GM18526 (cell line): ENCODE results near the gene CCDC197.

Experiments used
- POLR2A ChIP-seq: IDR thresholded peaks from 3 replicates; pipeline ENCODE4 v1.6.1; 2011; ENCODE audit not compliant: insufficient read length; ENCODE audit errors: extremely low read depth

CCDC197 gene

DNA sequence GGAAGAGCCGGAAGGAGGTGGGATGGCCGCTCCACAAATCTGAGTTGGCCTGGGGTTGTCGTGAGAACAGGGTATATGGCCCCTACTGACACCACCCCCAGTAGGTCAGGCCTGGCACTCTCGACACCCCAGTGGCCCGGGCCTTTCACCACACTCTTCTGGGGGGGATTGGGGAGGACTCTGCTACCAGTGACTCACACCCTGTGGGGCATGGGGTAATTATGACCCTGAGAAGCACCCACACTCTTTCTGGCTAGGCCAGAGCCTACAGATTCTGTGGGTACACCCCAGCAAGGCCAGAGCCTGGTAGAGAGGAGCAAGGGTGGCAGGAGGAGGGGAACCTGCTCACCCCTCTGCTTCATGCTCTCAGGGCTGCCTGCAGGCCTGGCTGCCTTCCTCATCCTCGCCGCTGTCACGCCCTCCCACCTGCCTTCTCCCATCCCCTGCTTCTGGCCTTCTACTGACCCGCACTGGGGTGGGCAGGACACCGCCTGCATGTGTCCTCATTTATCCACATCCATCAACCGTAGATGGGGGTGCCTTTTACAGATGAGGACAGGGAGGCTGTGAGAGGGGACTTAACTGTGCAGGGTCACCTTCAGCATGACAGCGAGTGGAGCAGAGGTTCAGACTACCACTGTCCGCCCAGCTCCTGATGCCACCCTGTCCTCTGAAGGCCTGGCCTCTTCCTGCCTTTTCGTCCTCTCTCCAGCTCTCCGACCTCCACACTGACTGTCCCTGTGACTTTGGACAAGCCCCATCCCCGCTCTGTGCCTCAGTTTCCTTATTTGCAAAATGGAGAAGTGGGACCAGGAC, 39.1 kb upstream of the CCDC197 start:
- no peak for TF ChIP-seq POLR2A

DNA sequence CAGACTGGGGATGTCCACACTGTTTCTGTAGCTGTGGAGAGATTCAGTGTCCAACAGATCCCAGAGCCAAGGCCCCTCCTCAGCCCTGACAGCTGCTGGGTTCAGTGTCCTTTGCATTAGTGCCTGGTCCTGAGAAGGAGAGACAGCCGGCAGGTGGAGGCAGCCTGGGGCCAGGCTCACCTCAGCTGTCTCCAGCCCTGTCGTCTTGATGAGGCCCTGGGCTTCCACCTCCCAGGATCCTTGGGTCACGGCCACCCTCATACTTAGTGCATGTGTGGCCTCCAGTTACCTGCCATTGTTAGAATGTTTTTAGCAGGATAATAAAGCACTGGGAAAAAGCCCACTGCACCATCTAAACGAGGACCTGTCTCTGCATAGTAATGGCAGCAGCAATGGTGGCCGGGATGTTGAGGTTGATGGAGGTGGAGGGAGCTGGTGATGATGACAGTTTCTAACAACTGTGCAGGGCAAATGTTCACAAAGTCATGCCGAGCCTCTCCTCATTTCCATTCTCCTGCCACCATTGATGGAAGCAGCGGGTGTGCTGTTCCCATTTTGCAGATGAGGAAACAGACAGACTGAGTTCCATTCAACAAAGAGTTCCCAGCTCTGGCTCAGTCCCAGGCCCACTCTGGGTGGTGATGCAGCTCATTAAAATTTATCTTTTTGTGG, 38.4 kb upstream of the CCDC197 start:
- no peak for TF ChIP-seq POLR2A

DNA sequence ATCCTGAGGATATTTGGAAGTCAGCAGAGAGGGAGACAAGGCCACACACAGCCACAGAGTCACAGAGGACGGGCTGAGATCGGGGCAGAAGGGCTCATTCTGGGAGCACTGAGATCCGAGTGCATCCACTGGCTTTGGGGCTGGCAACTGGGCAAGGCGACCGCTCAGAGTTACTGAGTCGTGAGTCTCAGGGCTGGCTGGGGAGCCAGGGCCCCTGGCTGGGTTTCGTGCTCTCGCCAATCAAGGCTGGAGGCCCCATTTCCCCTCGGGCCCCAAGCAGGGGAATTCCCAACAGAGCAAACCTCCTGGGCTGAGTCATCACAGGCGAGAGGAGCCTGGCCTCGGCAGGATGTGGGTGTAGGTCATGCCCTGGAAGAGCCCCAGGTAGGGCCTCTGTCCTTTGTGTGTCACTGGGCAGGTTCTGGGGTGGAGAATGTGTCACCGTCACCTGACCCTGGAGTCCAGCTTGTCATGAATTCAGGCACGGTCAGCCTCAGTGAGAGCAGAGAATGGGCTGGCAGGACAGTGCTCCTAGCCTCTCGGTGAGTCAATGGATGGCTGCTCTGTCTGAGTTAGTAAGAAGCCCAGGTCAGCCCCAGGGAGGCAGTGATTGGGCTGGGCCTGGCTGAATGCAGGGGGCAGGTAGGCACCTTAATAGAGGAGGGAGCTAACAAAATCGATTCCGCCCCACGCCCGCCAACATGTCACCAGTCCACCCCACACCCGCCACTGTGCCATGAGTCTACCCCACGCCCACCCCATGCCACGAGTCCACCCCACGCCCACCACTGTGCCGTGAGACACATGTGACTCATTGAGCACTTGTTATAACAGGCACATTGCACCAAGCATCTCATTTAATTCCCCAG, 37.6 kb upstream of the CCDC197 start:
- TF ChIP-seq POLR2A, result peak; percentile 40

DNA sequence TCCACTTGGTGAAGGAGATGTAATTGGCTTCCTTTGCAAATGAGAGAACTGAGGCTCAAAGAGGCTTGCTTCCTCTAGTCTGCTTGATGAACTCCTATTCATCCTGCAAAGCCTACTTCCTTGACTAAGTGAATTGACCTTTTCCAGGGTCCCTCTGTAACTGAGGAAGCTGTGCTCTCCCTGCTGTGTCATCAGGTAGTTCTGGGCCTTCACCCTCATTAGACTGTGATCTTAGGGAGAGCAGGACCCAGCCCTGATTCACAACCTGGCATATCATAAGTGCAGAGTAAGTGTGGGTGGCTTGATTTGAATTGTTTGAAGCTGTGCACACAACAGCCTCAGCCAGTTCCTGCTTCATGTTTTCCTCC, 37.0 kb upstream of the CCDC197 start:
- TF ChIP-seq POLR2A, result no peak

DNA sequence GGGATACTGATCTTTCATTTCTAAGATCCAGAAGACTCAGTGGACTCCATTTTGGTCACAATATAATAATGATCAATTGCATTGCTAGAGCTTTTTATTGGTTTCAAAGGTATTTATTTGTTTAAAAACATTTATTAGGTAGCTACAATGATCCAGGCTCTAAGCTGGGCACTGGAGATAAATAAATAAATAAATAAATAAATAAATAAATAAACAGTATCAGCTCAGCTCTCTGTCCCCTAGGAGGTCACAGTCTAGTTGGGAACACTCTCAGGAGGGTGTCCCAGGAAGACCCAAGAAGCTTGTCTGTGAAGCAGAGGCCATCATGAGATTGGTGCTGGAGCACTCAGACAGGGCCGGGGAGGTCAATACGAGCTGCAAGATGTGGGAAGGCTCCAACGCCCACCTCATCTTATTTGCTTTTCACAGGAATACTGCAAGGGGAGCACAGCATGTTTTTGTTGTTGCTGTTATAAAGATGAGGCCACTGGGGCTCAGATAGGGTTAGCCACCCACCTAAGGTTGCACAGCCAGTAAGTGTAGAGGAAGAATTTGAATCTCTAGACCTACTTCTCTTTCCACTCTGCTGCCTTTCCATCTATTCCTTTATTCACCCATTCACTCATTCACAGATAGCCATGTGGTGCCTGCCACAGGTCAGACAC, 36.2 kb upstream of the CCDC197 start:
- no peak for TF ChIP-seq POLR2A

DNA sequence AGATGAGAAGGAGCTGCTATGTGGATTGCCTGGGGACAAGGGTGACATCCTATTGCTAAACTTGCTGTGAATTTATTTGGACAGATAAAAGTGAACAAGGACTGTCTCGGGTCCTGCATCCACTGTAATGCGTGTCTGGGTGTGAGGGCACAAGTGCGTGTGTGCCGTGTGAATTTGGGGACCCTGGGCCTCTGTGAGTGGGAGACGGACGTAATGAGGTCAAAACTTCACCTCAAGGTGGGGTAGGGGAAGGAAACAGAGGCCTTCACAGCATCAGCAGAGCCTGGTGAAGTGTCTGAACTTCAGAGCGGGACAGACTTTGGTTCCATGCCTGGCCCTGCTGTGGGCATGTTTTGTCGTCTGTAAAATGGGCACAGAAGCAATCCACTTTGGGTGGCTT, 35.5 kb upstream of the CCDC197 start:
- TF ChIP-seq POLR2A, result no peak

DNA sequence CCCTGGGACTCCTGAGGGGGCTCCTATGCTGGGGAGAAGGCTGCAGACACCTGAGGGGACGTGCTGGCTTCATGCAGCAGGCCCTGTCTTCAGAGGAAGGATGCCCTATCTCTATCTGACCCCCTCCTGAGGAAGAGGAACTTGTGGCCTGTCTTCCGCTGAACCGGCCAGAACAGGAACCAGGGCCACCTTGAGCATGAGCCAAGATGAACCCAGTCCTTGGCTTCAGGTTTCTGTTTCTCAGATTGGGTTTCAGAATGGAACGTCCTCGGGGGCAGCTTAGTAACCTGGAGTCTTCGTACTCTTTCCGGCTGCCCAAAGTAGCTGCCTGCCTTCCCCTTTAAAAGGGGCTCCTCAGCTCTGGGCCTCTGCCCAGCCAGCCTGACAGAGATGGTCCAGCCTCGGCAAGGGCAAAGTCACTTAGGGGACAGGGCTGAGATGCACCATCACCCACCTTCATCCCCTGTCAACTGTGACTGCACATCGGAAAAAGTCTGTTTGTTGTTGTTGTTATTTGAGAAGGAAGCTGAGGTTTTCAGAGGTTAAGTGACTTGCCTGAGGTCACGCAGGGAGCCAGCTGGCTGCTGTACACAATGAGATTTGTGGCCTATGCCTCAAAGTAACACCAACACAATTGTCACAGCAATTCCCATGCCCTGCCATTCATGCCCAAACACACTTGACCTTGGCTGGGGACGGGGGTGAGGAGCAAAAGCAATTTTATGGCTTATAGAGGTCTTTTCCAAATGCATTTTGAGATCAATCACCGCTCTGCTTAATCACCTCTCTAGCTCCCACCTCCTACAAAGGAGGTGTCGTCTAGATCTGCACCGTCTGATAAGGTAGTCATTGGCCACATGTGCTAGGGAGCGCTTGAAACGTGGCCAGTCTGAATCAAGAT, 34.1 kb upstream of the CCDC197 start:
- no peak for TF ChIP-seq POLR2A

DNA sequence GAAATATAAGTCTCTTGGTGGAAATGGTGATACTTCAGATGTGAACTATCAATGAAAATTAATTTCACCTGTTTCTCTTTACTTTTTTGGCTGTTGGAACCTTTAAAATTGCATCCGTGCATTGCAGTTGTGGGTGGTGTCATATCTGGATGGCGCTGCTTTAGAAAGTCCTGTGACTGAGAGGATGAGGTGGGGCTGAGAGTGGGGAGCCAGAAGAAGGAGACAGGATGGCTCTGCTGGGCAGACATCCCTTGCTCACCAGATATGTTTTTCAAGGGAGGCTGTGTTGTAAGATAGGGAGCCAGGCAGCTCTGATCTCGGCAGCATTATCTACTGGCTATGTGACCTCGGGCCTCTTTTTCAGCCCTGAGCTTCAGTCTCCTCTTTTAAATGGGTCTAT, 33.4 kb upstream of the CCDC197 start:
- TF ChIP-seq POLR2A, result no peak

DNA sequence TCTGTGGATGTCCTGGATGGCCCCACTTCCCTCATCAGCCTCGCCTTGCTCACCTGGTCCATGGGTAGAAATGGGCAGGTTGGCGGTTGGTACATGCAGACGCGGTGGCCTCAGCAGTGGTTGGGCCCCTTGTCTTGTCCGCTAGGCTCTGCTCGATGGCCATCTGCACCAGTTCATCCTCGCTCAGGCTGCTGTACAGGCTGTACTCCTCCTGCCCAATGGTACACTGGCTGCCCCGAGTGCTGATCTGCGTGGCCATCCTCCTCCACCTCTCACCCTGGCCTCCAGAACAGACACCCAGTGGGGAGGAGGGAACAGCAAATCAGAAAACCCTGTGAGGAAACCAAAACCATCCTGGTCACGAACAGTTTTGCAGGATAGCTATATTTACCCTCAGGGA, 32.8 kb upstream of the CCDC197 start:
- no peak for TF ChIP-seq POLR2A

DNA sequence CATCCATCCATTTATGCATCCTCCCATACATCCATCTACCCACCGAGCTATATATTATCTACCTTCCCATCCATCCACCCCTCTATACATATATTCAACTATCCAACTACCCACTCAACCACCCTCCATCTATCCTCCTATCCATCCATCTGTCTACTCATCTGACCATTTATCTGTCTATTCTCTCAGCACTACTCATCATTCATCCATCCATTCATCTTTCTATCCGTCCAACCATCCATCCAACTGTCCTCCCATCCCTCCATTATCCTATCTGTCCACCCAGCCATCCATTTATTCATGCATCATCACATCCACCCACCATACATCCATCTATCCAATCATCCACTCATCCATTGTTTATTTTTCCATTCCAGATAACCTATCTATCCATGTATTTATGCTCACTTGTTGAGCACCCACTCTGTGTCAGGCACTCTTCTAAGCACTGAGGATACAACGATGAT, 32.2 kb upstream of the CCDC197 start:
- no peak for TF ChIP-seq POLR2A

DNA sequence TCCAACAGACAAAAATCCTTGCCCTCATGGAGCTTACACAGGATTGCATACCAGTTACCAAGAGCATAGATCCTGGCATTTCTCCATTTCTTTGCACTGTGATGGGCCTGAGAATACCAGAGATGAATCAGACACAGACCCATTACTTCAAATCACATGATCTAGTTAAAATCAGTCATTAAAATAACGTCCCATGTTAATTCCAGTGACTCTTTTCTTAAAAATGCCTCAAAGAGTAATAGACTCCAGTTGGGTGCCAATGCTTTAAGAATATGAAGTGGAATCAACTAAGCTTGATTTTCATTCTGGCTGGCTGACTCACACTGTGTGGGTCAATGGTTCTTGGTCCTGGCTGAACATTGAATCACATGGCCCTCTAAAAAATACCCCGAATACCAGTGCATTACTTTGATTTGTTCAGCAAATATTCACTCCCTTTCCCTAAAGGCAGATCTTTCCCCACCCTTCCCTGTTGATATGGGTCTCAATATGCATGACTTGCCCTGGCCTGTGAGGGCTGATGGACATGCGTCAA, 31.7 kb upstream of the CCDC197 start:
- TF ChIP-seq POLR2A, result no peak

DNA sequence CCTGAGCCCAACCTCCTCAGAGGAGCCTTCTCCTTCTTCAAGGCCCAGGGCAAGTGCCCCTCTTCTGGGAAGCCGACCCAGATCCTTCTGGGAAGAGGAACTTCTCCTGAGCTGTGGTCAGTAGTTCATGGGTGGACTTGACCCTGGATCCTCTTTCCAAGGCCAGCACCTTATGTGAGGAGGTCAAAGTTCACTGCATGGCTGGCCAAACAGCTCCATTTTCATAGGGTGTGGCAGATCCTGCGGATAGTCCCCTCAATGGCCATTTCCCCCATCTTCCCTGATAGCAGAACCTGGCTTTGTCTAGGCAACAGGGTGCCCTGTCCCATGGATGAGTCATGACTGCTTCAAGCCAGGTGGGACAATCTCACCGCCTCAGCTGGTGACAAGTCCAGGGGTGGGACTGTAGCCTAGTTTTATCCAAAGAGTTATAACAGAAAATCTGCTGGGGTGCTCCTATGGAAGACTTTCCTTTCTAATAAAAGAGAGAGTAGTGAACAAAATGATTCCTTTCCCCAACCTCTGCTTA, 31.1 kb upstream of the CCDC197 start:
- no peak for TF ChIP-seq POLR2A

DNA sequence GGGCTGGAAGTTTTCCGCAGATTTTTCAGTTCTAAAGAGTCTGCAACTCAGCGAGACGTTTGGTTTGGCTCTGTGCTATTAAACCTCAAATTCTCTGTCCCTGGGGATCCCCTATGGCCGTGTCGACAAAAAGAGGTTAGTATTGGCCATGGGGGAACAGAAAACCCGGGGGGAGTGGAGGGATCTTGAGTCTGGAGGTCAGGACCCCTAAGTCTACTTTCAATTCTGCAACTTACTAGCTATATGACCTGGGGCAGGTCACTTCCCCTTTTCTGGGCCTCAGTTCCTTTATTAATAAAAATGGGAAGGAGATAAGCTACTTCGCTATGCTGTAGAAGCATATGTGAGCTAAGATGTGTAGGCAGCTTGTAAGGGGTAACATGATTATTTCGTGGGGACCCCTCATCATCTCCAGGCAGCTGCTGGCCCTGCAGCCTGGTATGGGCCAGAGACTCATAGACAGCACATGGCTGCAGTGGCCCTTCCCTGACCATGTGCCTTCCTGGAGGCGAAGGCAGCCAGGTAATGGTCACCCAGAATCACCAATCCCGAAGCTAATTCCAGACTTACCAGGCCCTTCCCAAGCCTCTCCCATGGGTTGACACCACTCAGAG, 29.4 kb upstream of the CCDC197 start:
- no peak for TF ChIP-seq POLR2A
